HG03066 (cell line): Measurements from ENCODE around the gene FKRP.
A peak's percentile ranks its signal among the peaks of the same experiment; 100 is the strongest.

ENCODE experiments used
- ATAC-seq: cut with Tn5 transposase; IDR thresholded peaks from one replicate; pipeline ENCODE4 v1.9.1; 2021; ENCODE audit warnings: low read depth; ENCODE audit not compliant: unreplicated experiment

The FKRP gene

GRCh38 chr19:46718934-46719622 lies 26.8 kb upstream of the FKRP start:
- peak; percentile 32 for ATAC-seq

GRCh38 chr19:46719629-46720502 lies 26.0 kb upstream of the FKRP start:
- no peak for ATAC-seq

- ATAC-seq, result no peak
Measured at GRCh38 chr19:46720503-46721239, 25.2 kb upstream of the FKRP start.

- no peak for ATAC-seq
Measured at GRCh38 chr19:46721269-46722003, 24.4 kb upstream of the FKRP start.

GRCh38 chr19:46722004-46722380 lies 23.9 kb upstream of the FKRP start:
- no peak for ATAC-seq

GRCh38 chr19:46722421-46723022 lies 23.3 kb upstream of the FKRP start:
- ATAC-seq, result no peak

- no peak for ATAC-seq
Measured at GRCh38 chr19:46723023-46723461, 22.8 kb upstream of the FKRP start.

- no peak for ATAC-seq
Measured at GRCh38 chr19:46723471-46723870, 22.4 kb upstream of the FKRP start.

- no peak for ATAC-seq
Measured at GRCh38 chr19:46724468-46724867, 21.4 kb upstream of the FKRP start.

- ATAC-seq, result no peak
Measured at GRCh38 chr19:46725036-46725820, 20.6 kb upstream of the FKRP start.

- ATAC-seq, result no peak
Measured at GRCh38 chr19:46725859-46726393, 19.9 kb upstream of the FKRP start.

GRCh38 chr19:46726551-46726950 lies 19.3 kb upstream of the FKRP start:
- ATAC-seq, result no peak

GRCh38 chr19:46726971-46727501 lies 18.8 kb upstream of the FKRP start:
- ATAC-seq, result no peak

GRCh38 chr19:46727757-46728156 lies 18.1 kb upstream of the FKRP start:
- no peak for ATAC-seq

- ATAC-seq, result no peak
Measured at GRCh38 chr19:46728208-46728607, 17.6 kb upstream of the FKRP start.

- no peak for ATAC-seq
Measured at GRCh38 chr19:46728693-46729339, 17.0 kb upstream of the FKRP start.

- ATAC-seq, result no peak
Measured at GRCh38 chr19:46729696-46730095, 16.2 kb upstream of the FKRP start.

- ATAC-seq, result no peak
Measured at GRCh38 chr19:46730187-46730586, 15.7 kb upstream of the FKRP start.
